Measurements from ENCODE around the gene ERN1.

Gene ERN1

DNA sequence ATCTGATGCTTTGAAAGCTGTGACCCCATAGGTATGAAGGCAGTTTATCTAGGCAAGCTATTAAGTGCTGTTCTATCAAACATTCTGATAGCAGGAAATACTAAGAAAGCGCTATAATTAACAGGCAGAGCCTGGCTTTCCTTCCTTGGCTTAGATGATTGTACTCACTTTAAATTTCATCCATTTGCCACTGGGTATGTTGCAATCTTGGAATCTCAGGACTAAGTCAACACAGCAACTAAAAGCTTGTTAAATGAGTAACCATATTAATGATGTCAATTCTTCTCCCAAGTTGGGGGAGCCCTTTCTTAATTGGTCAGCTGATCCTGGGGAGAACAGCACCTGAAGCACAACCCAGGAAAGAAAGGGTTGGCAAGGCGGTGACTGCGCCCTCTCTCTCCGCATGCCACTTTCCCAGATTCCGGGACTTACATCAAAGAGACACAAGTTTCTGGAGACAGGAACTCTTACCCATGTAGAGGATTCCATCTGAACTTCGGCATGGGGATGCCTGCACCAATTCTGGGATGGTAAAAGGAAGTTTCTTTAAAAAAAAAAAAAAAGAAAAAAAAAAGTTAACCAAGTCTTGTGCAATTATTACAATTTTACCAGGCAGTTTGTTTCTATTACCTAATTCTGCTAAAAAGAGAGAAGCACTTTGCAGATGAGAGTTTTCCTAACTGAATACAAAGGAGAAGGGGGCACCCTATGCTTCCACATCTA is 55.1 kb downstream of the ERN1 start:
- H3K27me3 ChIP-seq: no peaks in the 10 kb centered on the region
- H3K4me3 ChIP-seq: no peak overlapping the region
- peaks cover 0 to 3% (median 1%) of the 10 kb centered on the region in 4 donors for H3K4me1 ChIP-seq
- TF ChIP-seq, protein P1, sequence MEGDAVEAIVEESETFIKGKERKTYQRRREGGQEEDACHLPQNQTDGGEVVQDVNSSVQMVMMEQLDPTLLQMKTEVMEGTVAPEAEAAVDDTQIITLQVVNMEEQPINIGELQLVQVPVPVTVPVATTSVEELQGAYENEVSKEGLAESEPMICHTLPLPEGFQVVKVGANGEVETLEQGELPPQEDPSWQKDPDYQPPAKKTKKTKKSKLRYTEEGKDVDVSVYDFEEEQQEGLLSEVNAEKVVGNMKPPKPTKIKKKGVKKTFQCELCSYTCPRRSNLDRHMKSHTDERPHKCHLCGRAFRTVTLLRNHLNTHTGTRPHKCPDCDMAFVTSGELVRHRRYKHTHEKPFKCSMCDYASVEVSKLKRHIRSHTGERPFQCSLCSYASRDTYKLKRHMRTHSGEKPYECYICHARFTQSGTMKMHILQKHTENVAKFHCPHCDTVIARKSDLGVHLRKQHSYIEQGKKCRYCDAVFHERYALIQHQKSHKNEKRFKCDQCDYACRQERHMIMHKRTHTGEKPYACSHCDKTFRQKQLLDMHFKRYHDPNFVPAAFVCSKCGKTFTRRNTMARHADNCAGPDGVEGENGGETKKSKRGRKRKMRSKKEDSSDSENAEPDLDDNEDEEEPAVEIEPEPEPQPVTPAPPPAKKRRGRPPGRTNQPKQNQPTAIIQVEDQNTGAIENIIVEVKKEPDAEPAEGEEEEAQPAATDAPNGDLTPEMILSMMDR (IDR thresholded peaks at IDR 0.05): no peak
- no peak overlapping the region for H3K27ac ChIP-seq
- intact Hi-C loops (cut with DNase I; ENCODE audit: low total_unique reads): no loop called here
- DNase-seq: no peak
- peaks cover 0 to 2% (median 2%) of the 10 kb centered on the region in 3 donors for H3K9me3 ChIP-seq
- peaks cover 43 to 57% (median 45%) of the 10 kb centered on the region in 3 donors for H3K36me3 ChIP-seq

DNA sequence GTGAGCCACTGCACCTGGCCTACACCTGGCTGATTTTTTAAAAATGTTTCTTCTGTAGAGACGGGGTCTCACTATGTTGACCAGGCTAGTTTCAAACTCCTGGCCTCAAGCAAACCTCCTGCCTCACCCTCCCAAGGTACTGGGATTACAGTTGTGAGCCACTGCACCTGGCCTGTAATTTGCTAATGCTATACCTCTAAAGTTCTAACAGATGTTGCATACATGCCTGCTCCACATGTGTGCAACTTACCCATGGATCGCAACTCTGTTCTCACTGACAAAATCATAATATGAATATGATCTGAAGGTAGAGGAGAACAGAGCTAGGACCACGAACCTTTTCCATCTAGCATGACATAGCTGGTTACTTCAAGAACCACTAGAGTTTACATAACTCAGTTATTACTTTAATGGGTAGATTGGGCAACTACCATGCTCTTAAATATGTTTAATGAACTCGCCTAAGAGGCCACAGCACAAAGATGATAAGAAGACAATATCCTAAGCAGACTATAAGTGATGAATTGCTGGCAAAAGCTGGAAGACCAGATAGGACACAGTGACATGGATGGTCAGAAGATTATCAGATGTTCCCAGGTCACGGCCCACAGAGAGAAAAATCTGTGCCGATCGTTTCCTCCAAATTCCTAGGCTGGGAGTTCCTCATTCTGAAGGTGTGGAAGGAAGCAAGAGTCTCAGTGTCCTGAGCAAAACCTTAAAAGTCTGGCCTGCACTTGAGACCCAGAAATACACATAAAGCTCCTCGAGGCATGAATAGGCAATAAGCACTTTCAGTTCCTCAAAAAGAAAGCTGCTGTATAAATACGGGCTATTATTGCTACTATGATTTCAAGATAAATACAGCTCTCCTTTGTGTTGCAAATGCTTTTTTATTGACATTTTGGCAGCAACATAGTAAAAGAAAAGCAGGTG is 55.9 kb downstream of the ERN1 start:
- TF ChIP-seq, protein P1 (IDR thresholded peaks at IDR 0.05): no peak
- Histone ChIP-seq H3K36me3 (peaks cover 47 to 60% (median 47%) of the 10 kb centered on the region in 3 donors), H3K4me3 (no peak overlapping the region), H3K27ac (no peak overlapping the region), H3K27me3 (no peaks in the 10 kb centered on the region), H3K9me3 (peaks cover 2 to 10% (median 6%) of the 10 kb centered on the region in 3 donors), H3K4me1 (peaks cover 0 to 3% (median 1%) of the 10 kb centered on the region in 4 donors)
- no peak for DNase-seq
- intact Hi-C loops (cut with DNase I; ENCODE audit: low total_unique reads): no loop called here

DNA sequence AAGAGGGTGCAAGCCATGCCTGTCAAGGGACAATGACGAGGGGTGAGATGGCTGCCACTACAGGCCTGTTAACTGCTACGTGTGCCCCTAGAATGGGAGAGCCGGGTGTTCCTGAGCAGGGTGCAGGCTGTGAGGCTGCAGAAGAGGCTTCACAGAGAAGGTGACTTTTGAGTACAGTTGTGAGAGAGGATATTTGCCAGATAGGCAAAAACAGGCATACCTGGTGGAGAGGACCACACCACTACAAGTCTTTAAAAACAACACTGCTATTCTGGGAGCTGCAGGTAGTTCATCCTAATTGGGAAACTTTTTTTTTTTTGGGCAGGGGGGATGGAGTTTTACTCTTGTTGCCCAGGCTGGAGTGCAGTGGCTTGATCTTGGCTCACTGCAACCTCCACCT is 58.8 kb downstream of the ERN1 start:
- Histone ChIP-seq H3K4me1 (peaks cover 0 to 3% (median 0%) of the 10 kb centered on the region in 4 donors), H3K9me3 (peaks cover 2 to 15% (median 6%) of the 10 kb centered on the region in 3 donors), H3K36me3 (peaks cover 58 to 69% (median 61%) of the 10 kb centered on the region in 3 donors)

DNA sequence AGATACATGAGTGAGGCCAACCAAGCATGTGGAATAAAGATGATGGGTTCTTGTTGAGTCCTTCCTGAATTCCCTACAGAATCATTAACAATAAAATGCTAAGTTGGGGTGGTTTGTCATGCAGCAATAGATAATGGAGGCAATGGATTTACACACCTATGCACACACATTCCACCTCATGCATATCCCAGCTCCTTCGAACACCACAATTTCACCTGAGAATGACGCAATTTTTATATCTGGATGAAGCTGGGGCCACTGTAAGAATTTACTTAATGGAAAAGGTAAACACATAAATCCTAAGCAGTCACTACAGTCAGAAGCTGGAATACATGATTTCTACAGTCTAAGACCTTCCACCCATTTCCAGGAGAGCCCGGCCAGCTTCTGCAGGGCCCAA is 59.7 kb downstream of the ERN1 start:
- Histone ChIP-seq H3K27ac (no peak overlapping the region), H3K9me3 (peaks cover 2 to 15% (median 6%) of the 10 kb centered on the region in 3 donors), H3K36me3 (peaks cover 58 to 70% (median 69%) of the 10 kb centered on the region in 3 donors), H3K27me3 (no peaks in the 10 kb centered on the region), H3K4me1 (no peaks in the 10 kb centered on the region), H3K4me3 (no peak overlapping the region)
- TF ChIP-seq, protein P1 (IDR thresholded peaks at IDR 0.05): no peak
- intact Hi-C loops (cut with DNase I; ENCODE audit: low total_unique reads): no loop called here
- DNase-seq: no peak

More for the DNA sequence above, 58.8 kb downstream of the ERN1 start:
- TF ChIP-seq, protein P1 (IDR thresholded peaks at IDR 0.05): no peak
- Histone ChIP-seq H3K27me3 (no peaks in the 10 kb centered on the region), H3K27ac (no peak overlapping the region), H3K4me3 (no peak overlapping the region)
- intact Hi-C loops (cut with DNase I; ENCODE audit: low total_unique reads): no loop called here
- no peak for DNase-seq

DNA sequence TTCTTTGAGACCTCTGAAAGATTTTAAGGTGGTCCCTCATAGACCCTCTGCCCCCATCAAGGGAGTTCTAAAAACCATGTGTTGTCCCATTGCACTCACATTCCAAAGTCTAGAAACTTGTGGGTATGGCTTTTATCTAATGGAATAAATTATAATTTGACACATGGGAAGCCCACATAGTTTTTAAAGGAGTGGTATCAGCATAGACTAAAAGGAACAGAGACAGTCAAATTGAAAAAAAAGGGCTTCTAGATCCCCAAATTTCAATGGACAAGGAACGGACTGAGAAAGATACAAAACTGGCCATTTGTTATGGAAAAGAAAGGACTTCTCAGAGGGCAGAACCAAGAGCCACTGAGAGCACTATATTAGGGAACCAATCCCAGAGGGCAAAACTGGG is 60.8 kb downstream of the ERN1 start:
- Histone ChIP-seq H3K27me3 (no peaks in the 10 kb centered on the region), H3K36me3 (peaks cover 56 to 80% (median 70%) of the 10 kb centered on the region in 3 donors), H3K9me3 (peaks cover 2 to 15% (median 6%) of the 10 kb centered on the region in 3 donors), H3K4me1 (no peaks in the 10 kb centered on the region), H3K4me3 (no peak overlapping the region), H3K27ac (no peak overlapping the region)
- TF ChIP-seq, protein P1 (IDR thresholded peaks at IDR 0.05): no peak
- intact Hi-C loops (cut with DNase I; ENCODE audit: low total_unique reads): loop anchor here (10.0 kb wide), 1 partner anchor 66 kb away; the partner anchor contains the start of gene ERN1
- DNase-seq: no peak

Data from tibial artery (tissue), 4 donors.